ENCODE measurements around the gene HIVEP1.
"Not testable (repeated sequence)": the region's sequence is repeated elsewhere in the genome, so short reads cannot be mapped to it uniquely, and the experiment has no call there.

HIVEP1 gene

GRCh38 chr6:12083763-12084162 lies 71.7 kb downstream of the HIVEP1 start:
- DNase-seq (ENCODE audit: low read depth, low spot score): no peak

DNA sequence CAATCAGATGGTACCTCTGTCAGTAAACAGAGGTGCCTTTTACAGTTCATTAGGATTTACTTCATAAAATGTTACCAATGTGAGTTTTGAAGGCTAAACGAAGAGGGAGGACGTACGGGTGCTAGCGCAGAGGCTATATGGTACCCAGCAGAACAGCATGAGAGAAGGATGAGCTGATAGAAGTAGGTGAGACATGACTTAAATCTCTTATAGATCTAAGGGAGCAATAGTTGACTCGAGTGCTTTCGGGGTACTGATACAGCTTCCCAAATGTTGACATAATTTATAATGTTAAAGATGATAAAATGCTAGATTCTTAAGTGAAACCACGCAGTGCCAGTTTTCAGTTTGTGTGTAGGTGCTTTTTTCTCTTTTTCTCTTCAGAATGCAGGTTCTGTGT lies 72.6 kb downstream of the HIVEP1 start:
- no peak for DNase-seq (ENCODE audit: low read depth, low spot score)

- no peak for DNase-seq (ENCODE audit: low read depth, low spot score)
Measured at GRCh38 chr6:12088531-12088930, 76.4 kb downstream of the HIVEP1 start.

DNA sequence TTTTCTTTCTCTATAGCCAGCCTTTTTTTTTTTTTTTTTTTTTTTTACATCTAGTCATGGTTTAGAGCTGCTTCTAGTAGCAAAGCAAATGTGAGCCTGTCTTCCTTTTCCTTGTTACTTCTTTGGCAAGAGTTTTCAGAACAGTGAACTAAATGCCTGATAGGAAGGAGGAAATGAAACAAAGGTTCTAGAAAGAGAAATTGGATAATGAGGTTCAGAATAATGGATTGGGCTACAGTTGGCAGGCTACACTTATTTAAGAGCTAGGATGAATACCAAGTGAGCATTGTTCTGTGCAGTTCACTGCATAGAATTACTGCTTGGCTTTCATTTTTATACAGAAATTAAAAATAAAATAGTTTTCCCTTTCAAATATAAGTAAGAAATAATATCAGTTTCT lies 78.6 kb downstream of the HIVEP1 start:
- DNase-seq (ENCODE audit: low read depth, low spot score): no peak

DNA sequence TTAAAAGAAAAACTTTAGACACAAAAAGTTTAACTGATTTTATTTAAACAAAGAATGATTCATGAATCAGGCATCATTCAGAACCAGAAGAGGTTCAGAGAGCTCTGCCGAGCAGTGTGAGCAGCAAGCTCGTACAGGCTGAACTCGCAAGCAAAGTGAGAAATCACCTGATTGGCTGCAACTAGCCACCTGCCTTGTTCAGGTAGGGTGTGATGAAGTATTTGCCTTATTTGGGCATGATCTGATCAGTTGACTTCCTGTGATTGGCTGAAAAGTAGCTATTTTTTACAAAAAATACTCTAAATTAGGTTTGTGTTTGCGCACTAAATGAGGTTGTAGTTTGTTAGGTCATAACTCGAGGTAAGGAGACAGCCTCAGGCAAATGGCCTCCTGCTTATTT lies 80.7 kb downstream of the HIVEP1 start:
- no peak for DNase-seq (ENCODE audit: low read depth, low spot score)

DNA sequence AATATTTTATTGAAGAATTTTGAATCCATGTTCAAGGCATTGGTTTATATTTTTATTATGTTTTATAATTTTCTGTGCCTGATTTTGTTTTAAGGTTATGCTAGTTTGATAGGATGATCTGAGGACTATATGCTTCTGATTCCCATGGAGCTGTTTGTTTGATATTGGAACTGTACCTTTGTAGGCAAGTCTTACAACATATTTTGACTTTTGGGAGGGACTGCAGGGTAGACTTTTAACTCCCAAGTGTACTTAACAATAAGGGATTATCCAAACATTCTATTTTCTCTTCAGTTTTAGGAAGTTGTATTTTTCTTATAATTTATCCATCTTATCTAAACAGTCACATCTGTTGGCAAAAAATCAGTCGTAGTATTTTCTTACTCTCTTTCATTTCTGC lies 82.6 kb downstream of the HIVEP1 start:
- DNase-seq (ENCODE audit: low read depth, low spot score): no peak

DNA sequence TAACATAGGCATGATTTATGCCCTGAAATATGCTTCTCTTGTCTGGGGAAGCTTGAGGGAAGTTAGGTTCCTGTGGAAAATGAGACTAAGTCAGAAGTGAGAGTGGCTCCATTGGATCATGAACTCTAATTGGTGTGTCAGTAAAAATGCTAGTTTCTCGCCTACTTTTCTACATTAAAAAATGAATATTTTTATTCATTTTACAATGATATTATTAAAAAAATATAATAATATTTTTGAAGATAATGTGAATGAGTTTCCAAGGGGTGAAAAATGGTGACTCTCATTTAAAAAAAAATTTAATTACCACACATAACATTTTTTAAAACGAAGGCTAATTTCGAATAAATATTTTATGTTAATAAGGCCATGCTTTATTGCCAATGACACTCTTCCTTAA lies 84.2 kb downstream of the HIVEP1 start:
- no peak for DNase-seq (ENCODE audit: low read depth, low spot score)

DNA sequence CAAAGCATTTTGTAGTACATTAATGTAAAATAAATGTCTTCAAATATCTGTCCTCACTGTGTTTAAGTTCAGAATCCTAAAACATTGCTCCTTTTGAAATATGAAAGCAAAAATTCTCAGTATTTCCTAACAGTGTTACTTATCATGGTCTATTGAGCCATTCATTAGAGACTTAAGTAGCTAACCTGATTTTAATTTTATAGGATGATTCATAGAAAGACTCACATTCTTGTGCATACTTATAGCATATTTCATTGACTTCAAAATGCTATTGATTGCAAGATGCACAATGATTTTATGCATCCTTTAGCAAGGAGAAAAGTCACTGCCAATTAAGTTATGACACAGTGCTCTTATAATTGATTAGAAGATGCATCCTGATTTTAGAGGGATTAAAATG lies 85.7 kb downstream of the HIVEP1 start:
- DNase-seq (ENCODE audit: low read depth, low spot score): no peak

DNA sequence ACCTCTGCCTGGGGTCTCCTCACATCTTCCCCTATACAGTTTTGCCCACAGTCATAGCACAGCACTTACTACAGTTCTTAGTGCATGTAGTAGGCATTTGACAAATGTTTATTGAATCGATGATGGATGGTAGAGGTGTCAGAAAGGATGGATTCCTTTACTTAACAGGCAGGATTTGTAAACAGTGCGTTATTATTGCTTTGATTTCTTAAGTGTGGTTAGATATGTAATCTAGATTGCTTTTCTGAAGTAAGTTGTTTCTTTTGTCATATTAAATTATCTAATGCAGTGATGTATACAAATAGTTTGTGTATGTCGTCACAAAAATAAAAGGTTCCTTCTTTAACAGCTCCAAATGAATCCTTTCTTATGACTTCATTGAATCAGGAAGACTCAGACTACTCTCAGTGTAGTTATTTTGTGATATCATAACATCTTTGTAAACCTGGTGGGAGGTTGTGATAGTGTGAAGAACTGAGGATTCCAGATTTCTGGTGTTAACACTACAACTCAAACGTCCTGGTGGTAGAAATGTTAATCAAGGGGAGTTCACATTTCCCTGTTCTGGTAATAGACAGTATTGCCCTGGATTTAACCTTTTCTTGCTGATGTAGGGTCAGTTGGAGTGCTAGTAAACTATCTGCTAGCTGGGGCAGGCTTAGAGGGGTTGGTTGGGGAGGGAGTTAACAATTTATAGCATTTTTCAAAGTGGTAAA lies 87.7 kb downstream of the HIVEP1 start:
- no peak for DNase-seq (ENCODE audit: low read depth, low spot score)

DNA sequence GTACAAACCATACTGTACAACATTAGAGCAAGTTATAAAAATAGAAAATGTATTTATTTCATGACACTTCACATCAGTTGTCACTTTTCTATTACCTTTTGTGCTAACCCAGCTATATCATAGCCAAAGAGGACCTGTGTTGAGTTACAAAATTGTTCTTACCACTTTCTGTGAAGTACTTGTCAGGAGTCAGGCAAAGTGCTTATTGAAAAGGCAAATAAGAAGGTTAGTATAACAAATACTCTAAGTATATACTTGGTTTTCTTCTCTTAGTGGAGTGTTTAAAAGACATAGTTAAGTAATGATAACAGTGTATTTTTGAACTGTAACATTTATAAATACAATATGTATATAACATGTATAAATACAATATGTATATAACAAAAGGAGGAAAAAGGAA lies 88.9 kb downstream of the HIVEP1 start:
- no peak for DNase-seq (ENCODE audit: low read depth, low spot score)

DNA sequence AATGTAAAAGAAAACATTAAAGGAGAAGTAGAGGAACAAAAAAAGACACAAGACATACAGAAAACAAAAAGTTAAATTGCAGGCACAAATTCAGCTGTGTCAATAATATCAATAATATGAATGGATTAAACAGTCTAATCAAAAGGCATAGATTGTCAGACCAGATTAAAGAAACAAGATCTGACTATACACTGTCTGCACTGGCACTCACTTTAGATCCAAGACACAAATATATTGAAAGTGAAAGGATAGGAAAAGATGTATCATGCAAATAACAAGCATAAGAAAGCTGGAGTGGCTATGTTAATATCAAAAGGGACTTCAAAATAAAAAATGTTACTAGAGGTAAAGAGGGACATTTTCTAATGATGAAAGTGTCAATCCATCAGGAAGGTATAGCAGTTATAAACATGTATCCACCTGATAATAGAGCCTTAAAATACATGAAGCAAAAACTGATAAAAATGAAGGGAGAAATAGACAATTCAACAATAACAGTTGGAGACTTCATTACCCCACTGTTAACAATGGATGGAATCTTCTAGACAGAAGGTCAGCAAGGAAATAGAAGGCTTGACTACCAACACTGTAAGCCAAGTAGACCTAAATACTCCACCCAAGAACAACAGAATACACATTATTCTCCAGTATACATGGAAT lies 89.7 kb downstream of the HIVEP1 start:
- DNase-seq (ENCODE audit: low read depth, low spot score): no peak

DNA sequence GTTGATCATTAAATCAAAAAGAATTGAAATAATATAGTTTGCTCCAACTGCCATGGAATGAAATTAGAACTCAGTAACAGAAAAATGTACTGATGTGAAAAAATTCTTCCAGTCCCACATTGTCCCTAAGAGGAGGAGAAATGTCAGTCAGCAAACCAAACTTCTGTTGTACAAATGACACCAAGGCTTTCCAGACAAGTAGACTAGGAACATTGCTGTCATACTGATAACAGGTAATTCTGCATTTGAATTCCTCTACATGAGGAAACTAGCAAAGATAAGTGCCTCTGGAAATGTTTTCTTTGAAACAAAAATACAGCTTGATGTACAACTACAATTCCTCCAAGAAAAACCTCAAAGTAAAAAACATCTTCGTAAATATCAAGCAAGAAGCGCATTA lies 90.2 kb downstream of the HIVEP1 start:
- DNase-seq (ENCODE audit: low read depth, low spot score): no peak

GRCh38 chr6:12103158-12103557 lies 91.0 kb downstream of the HIVEP1 start:
- no peak for DNase-seq (ENCODE audit: low read depth, low spot score)

DNA sequence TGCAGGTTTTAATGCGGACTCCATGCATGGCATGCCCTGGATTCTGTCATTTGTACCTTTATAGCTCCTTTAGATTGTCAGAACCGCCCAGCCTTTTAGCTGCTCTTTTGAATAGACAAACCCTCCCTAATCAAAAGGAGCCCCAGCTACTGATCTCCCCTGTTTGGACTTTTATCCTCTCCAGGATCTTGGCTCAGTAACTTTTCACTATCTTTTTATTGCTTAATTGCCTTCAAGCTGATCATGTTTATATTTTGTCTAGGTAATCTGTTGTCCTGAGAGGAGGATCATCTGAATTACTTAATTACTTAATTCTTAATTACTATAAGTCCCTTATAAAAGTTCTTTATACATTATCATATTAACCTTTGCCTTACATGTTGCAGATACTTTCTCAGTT lies 93.2 kb downstream of the HIVEP1 start:
- no peak for DNase-seq (ENCODE audit: low read depth, low spot score)

DNA sequence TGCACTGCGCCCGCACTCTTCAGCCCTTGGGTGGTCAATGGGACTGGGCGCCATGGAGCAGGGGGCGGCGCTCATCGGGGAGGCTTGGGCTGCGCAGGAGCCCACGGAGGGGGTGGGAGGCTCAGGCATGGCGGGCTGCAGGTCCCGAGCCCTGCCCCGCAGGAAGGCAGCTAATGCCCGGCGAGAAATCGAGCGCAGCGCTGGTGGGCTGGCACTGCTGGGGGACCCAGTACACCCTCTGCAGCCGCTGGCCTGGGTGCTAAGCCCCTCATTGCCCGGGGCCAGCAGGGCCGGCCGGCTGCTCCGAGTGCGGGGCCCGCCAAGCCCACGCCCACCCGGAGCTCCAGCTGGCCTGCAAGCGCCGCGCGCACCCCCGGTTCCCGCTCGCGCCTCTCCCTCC lies 96.3 kb downstream of the HIVEP1 start:
- DNase-seq (ENCODE audit: low read depth, low spot score): not testable (repeated sequence)

GRCh38 chr6:12110523-12111362 lies 98.6 kb downstream of the HIVEP1 start:
- DNase-seq (ENCODE audit: low read depth, low spot score): no peak

GRCh38 chr6:12111363-12111670 lies 99.2 kb downstream of the HIVEP1 start:
- DNase-seq (ENCODE audit: low read depth, low spot score): no peak

DNA sequence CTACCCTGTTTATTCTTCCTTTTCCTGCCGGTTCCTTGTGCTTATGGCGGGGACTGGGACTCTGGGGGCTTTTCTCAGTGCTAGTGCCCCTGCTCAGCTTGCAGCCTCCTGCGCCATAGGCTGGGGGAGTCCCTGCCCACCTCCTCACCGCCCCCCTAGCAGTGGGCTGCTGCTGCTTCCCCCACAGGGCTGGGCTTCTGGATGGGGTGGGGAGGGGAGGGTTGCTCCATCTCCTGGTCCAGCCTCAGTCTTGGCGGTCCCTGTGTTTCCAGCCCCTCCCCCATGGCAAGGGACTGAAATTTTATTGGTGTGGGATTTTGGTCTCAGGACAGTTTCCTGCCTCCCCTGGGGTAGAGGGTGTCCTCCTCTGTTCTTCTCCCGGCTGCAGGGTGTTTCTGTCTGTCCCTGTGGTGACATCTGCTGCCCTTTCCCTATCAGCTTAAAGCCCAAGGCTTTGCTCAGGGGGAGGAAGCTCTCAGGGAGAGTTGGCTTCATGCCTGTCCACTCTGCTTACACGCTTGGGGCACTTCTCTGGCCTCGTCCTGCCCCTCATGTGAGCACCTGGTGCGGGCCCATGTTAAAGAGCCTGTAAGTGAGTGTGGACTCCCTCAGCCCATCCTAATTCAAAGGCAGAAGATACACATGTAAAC lies 100.6 kb downstream of the HIVEP1 start:
- DNase-seq (ENCODE audit: low read depth, low spot score): no peak

DNA sequence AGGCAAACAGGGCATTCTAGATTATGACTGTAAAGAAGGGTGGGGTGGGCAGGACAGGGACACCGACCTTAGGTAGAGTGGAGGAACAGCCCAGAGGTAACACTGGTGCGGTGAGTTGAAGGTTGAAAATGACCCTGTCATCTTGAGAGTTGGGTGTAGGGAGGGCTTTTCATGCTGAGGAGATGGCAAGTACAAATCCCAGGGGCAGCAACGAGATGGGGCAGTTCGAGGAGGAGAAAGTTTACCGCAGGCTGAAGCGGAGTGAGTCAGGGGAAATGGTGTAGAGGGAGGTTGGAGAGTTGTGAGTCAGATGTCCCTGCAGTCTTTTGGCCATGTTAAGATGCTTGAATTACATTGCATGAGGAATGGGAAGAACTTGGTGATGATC lies 101.1 kb downstream of the HIVEP1 start:
- DNase-seq (ENCODE audit: low read depth, low spot score): no peak

DNA sequence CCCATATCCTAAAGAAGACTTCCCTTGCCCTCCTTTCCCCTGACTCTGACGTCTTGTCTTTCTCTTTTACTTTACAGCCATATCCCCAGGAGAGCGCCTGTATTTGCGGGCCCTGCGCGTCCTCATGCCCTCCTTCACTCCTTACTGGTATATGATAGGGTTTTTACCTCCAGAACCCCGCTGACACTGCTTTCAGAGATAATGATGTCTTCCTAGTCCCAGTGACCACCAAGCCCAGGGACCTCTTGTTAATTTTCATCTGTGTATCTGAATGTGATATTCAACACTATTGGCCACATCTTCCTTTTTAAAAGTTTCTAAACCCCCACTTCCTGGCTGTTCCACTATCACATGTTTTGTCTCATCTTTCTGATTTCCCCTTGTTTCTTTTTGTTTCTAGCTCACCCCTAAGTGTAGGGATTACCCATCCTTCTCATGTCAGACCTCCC lies 102.0 kb downstream of the HIVEP1 start:
- no peak for DNase-seq (ENCODE audit: low read depth, low spot score)

- no peak for DNase-seq (ENCODE audit: low read depth, low spot score)
Measured at GRCh38 chr6:12115001-12115400, 102.9 kb downstream of the HIVEP1 start.

GRCh38 chr6:12115492-12115891 lies 103.4 kb downstream of the HIVEP1 start:
- no peak for DNase-seq (ENCODE audit: low read depth, low spot score)

All from brain pericyte (primary cell).